Natural killer cell (primary cell): Measurements from ENCODE around the gene RPS27. TPM values are rescaled to one million over a fixed set of nuclear protein-coding genes. Genes with fewer than 3 reads are reported as not detected.

Experiments used
- ATAC-seq, 3 donors: fragments of 150-1000 bp in 2 of 3; fragments of 200-7000 bp in 1 of 3; cut with Tn5 transposase; 1 replicate in 1 of 3; 2 replicates in 2 of 3; pipeline ENCODE4 v1.10.0; 2021; ENCODE audit warnings: mild to moderate bottlenecking in 2 of 3, moderate library complexity in 2 of 3
- DNase-seq, 2 donors: peaks; one replicate each; pipeline versions ENCODE4 v3.0.0 to v3.0.0-alpha.2; 2013 to 2021; ENCODE audit warnings: mixed read lengths in 1 of 2
- H3K27ac ChIP-seq: one replicate; pipeline ENCODE4 v1.5.1; 2013; ENCODE audit warnings: mild to moderate bottlenecking, low read length
- H3K27me3 ChIP-seq: one replicate; pipeline ENCODE4 v1.6.1; 2013; ENCODE audit warnings: low read length; ENCODE audit not compliant: control insufficient read depth, insufficient read depth
- H3K36me3 ChIP-seq: one replicate; pipeline ENCODE4 v1.6.1; 2013; ENCODE audit warnings: low read length; ENCODE audit not compliant: control insufficient read depth, insufficient read depth
- H3K4me1 ChIP-seq: one replicate; pipeline ENCODE4 v1.6.1; 2013; ENCODE audit warnings: low read length; ENCODE audit not compliant: control insufficient read depth, insufficient read depth
- H3K4me3 ChIP-seq: one replicate; pipeline ENCODE4 v1.5.1; 2013; ENCODE audit warnings: low read length
- H3K9me3 ChIP-seq: one replicate; pipeline ENCODE4 v1.6.1; 2013; ENCODE audit warnings: low read length; ENCODE audit not compliant: control insufficient read depth, insufficient read depth
- H3K27ac Mint-ChIP-seq, 2 donors: one replicate each; pipeline ENCODE4 v1.8.0; 2022; ENCODE audit warnings: mild to moderate bottlenecking in 2 of 2, mixed read lengths in 2 of 2, moderate library complexity in 1 of 2
- H3K27me3 Mint-ChIP-seq, 2 donors: one replicate each; pipeline ENCODE4 v1.8.0; 2022; ENCODE audit warnings: low read depth in 2 of 2, mixed read lengths in 2 of 2
- H3K36me3 Mint-ChIP-seq: one replicate; pipeline ENCODE4 v1.8.0; 2022; ENCODE audit warnings: mixed read lengths
- H3K4me1 Mint-ChIP-seq, 2 donors: one replicate each; pipeline ENCODE4 v1.8.0; 2022; ENCODE audit warnings: mixed read lengths in 2 of 2
- H3K4me3 Mint-ChIP-seq: one replicate; pipeline ENCODE4 v1.8.0; 2022; ENCODE audit warnings: mild to moderate bottlenecking, moderate library complexity, mixed read lengths
- H3K9me3 Mint-ChIP-seq, 2 donors: one replicate each; pipeline ENCODE4 v1.8.0; 2022; ENCODE audit warnings: mixed read lengths in 2 of 2
- CTCF ChIP-seq: fragments of 200-600 bp; IDR thresholded peaks from one replicate; pipeline ENCODE4 v1.8.0; 2022; ENCODE audit warnings: antibody characterized with exemption
- WGBS: methylation state at CpG from one replicate; pipeline ENCODE4 v1.1.7; 2013; ENCODE audit warnings: missing lambda C conversion rate; ENCODE audit not compliant: insufficient coverage; 5-methylcytosine and 5-hydroxymethylcytosine counted together
- intact Hi-C: fragments of 100-400 bp; cut with micrococcal nuclease; formaldehyde crosslinking; loops from one replicate; pipeline ENCODE4 v1.14.2; 2022
- total RNA-seq, 4 donors: library from RNA; stranded (reverse); fragments of 120-200 nt in 1 of 4; gene quantifications; one replicate each; pipeline versions ENCODE4 v1.2.3 to v1.2.4, GENCODE V29; 2013 to 2022

RPS27 gene
- total RNA-seq: 1,000 to 10,000 TPM; 2,073 to 2,763 (median 2,323) TPM
- 9,331 TPM for total RNA-seq (2013)

GRCh38 chr1:153990468-153991150, at the start of gene RPS27:
TSS of gene RPS27 (plus strand) at chr1:153990762. CDS start at chr1:153990797, 35 bp downstream.
- under 1% methylated on average over 33 of the region's 36 CpGs for WGBS
- Histone ChIP-seq H3K36me3 (peaks cover 29% of the 10 kb centered on the region), H3K4me1 (peaks cover 43% of the 10 kb centered on the region), H3K9me3 (no peaks in the 10 kb centered on the region), H3K4me3 (peak within 1 kb of the TSS; percentile 84), H3K27me3 (peaks cover 2% of the 10 kb centered on the region), H3K27ac (peak within 1 kb of the TSS; percentile 95)
- peaks cover 47 to 48% of the 10 kb centered on the region in 2 donors for H3K4me1 Mint-ChIP-seq
- H3K36me3 Mint-ChIP-seq: peaks cover 21% of the 10 kb centered on the region
- peak within 1 kb of the TSS; percentile 98 to 99 for H3K27ac Mint-ChIP-seq
- no peak for TF ChIP-seq CTCF
- intact Hi-C loops: loop anchor here (1.0 to 5.0 kb wide), 6 partner anchors 14 to 358 kb away; partner anchors contain the start of genes CHTOP, CREB3L4, GATAD2B and HAX1
- DNase-seq (peak; percentile 85 to 98), ATAC-seq (peak; percentile 88 to 95 (median 89))
- H3K9me3 Mint-ChIP-seq: no peaks in the 10 kb centered on the region
- H3K27me3 Mint-ChIP-seq: peaks cover 5 to 7% of the 10 kb centered on the region in 2 donors
- peak within 1 kb of the TSS; percentile 94 for H3K4me3 Mint-ChIP-seq

GRCh38 chr1:153941826-153942725, 48.5 kb upstream of the RPS27 start:
- Mint-ChIP-seq H3K4me1 (peaks cover 44 to 64% of the 10 kb centered on the region in 2 donors), H3K27me3 (no peaks in the 10 kb centered on the region), H3K36me3 (no peaks in the 10 kb centered on the region), H3K9me3 (no peaks in the 10 kb centered on the region), H3K27ac (peak overlapping the region; percentile 70 to 92), H3K4me3 (peak overlapping the region; percentile 37)
- no peak for TF ChIP-seq CTCF
- 96% methylated on average over 34 of the region's 34 CpGs for WGBS
- ATAC-seq (no peak), DNase-seq (no peak)
- Histone ChIP-seq H3K4me3 (no peak overlapping the region), H3K4me1 (peaks cover 46% of the 10 kb centered on the region), H3K27ac (no peak overlapping the region), H3K36me3 (peaks cover 53% of the 10 kb centered on the region), H3K9me3 (no peaks in the 10 kb centered on the region), H3K27me3 (no peaks in the 10 kb centered on the region)
- intact Hi-C loops: no loop called here

- Mint-ChIP-seq H3K27ac (peak overlapping the region; percentile 70 to 92), H3K27me3 (no peaks in the 10 kb centered on the region), H3K9me3 (no peaks in the 10 kb centered on the region), H3K36me3 (no peaks in the 10 kb centered on the region), H3K4me1 (peaks cover 46 to 66% of the 10 kb centered on the region in 2 donors), H3K4me3 (peak overlapping the region; percentile 53)
- H3K36me3 ChIP-seq: peaks cover 50% of the 10 kb centered on the region
- peaks cover 50% of the 10 kb centered on the region for H3K4me1 ChIP-seq
- ATAC-seq: no peak
- no peak overlapping the region for H3K4me3 ChIP-seq
- H3K9me3 ChIP-seq: no peaks in the 10 kb centered on the region
- DNase-seq: no peak
- no peaks in the 10 kb centered on the region for H3K27me3 ChIP-seq
- WGBS: over 99% methylated on average over 9 of the region's 11 CpGs
- intact Hi-C loops: no loop called here
- no peak for TF ChIP-seq CTCF
- H3K27ac ChIP-seq: peak overlapping the region; percentile 8
Observed at GRCh38 chr1:153942766-153943549, 47.6 kb upstream of the RPS27 start.
